Muscle of arm (tissue), 12 donors: ENCODE measurements around the gene NFIX. TPM values are rescaled to one million over a fixed set of nuclear protein-coding genes. Genes with fewer than 3 reads are reported as not detected.

ENCODE experiments used
- DNase-seq: peaks from one replicate; pipeline ENCODE4 v3.0.0-alpha.2; 2013
- polyA plus RNA-seq, 12 donors: library from polyadenylated mRNA; unstranded; fragments of 120-200 nt; gene quantifications; one replicate each; pipeline ENCODE4 v1.2.1, GENCODE V29; 2013; ENCODE audit not compliant: insufficient read length in 12 of 12

Gene NFIX
- polyA plus RNA-seq, 12 donors = 73.2 to 280 (median 105) TPM

DNA sequence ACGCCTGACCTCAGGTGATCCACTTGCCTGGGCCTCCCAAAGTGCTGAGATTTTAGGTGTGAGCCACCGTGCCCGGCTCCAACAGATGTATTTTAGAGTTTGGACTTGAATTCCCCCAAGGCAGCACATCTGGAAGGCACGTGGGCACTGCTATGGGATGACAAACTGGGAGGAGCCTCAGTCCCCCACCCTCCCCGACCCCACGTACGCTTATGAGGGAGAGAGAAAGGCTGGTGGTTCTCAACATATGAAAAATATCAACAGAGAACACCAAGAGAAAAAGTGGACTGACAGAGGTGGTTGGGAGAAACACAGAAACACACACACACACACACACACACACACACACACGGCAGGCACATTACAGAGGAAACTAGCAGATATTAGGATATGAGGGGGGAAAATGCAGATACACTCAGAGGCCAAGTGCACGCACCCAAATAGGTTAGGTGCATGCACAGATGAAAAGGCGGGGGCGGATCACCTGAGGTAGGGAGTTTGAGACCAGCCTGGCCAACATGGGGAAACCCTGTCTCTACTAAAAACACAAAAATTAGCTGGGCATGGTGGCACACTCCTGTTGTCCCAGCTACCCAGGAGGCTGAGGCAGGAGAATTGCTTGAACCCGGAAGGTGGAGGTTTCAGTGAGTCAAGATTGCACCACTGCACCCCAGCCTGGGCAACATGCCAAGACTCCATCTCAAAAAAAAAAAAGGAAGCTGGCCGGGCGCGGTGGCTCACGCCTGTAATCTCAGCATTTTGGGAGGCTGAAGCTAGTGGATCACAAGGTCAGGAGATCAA, 151.7 kb downstream of the NFIX start:
- DNase-seq = no peak

Other genes starting within 250 kb of the NFIX start
- under 1 TPM in 4 of 12 donors, not detected in 8; 0.08 to 0.14 (median 0.11) TPM for gene BEST2, start 243.7 kb upstream of the NFIX start, polyA plus RNA-seq
- 10 to 100 TPM in 11 of 12 donors, not detected in 1; 12.4 to 78.3 (median 24.2) TPM for gene HOOK2, start 219.9 kb upstream of the NFIX start, polyA plus RNA-seq
- gene JUNB, start 204.0 kb upstream of the NFIX start, polyA plus RNA-seq = 100 to 1,000 TPM in 2 of 12 donors, 10 to 100 TPM in 9, not detected in 1; 18.0 to 187 (median 38.3) TPM
- 100 to 1,000 TPM in 11 of 12 donors, not detected in 1; 124 to 185 (median 148) TPM for gene PRDX2, start 193.7 kb upstream of the NFIX start, polyA plus RNA-seq
- gene THSD8, start 193.4 kb upstream of the NFIX start, polyA plus RNA-seq = 1 to 10 TPM in 10 of 12 donors, not detected in 2; 1.4 to 7.1 (median 4.2) TPM
- gene RNASEH2A, start 188.9 kb upstream of the NFIX start, polyA plus RNA-seq = 10 to 100 TPM in 10 of 12 donors, not detected in 2; 13.3 to 25.6 (median 17.6) TPM
- gene RTBDN, start 160.9 kb upstream of the NFIX start, polyA plus RNA-seq = under 1 TPM in 1 of 12 donors, not detected in 11; 0.16 TPM
- gene MAST1, start 157.0 kb upstream of the NFIX start, polyA plus RNA-seq = 10 to 100 TPM in 1 of 12 donors, under 1 TPM in 10, not detected in 1; 0.16 to 12.0 (median 0.62) TPM
- 10 to 100 TPM in 4 of 12 donors, 1 to 10 TPM in 7, not detected in 1; 6.4 to 18.1 (median 8.6) TPM for gene DNASE2, start 114.0 kb upstream of the NFIX start, polyA plus RNA-seq
- 1 to 10 TPM in 1 of 12 donors, under 1 TPM in 9, not detected in 2; 0.15 to 2.8 (median 0.43) TPM for gene KLF1, start 108.3 kb upstream of the NFIX start, polyA plus RNA-seq
- 10 to 100 TPM in 11 of 12 donors, not detected in 1; 15.0 to 33.8 (median 25.4) TPM for gene GCDH, start 104.3 kb upstream of the NFIX start, polyA plus RNA-seq
- 1 to 10 TPM in 10 of 12 donors, not detected in 2; 2.1 to 4.5 (median 3.2) TPM for gene SYCE2, start 76.2 kb upstream of the NFIX start, polyA plus RNA-seq
- gene FARSA, start 61.8 kb upstream of the NFIX start, polyA plus RNA-seq = 10 to 100 TPM in 11 of 12 donors, not detected in 1; 25.7 to 45.4 (median 34.4) TPM
- gene CALR, start 56.9 kb upstream of the NFIX start, polyA plus RNA-seq = 100 to 1,000 TPM; 312 to 584 (median 398) TPM
- 100 to 1,000 TPM in 9 of 12 donors, 10 to 100 TPM in 3; 80.3 to 659 (median 114) TPM for gene RAD23A, start 49.6 kb upstream of the NFIX start, polyA plus RNA-seq
- gene GADD45GIP1, start 38.3 kb upstream of the NFIX start, polyA plus RNA-seq = 10 to 100 TPM in 11 of 12 donors, not detected in 1; 31.9 to 47.7 (median 36.5) TPM
- gene DAND5, start 25.9 kb upstream of the NFIX start, polyA plus RNA-seq = under 1 TPM in 6 of 12 donors, not detected in 6; 0.12 to 0.23 (median 0.16) TPM
- gene LYL1, start 107.4 kb downstream of the NFIX start, polyA plus RNA-seq = 1 to 10 TPM in 11 of 12 donors, not detected in 1; 2.5 to 10.0 (median 3.6) TPM
- gene TRMT1, start 121.3 kb downstream of the NFIX start, polyA plus RNA-seq = 10 to 100 TPM in 11 of 12 donors, not detected in 1; 21.0 to 41.7 (median 23.9) TPM
- gene NACC1, start 122.8 kb downstream of the NFIX start, polyA plus RNA-seq = 10 to 100 TPM in 11 of 12 donors, not detected in 1; 11.7 to 37.6 (median 16.0) TPM
- gene STX10, start 154.9 kb downstream of the NFIX start, polyA plus RNA-seq = 10 to 100 TPM in 11 of 12 donors, not detected in 1; 26.2 to 59.3 (median 31.5) TPM
- gene IER2, start 154.9 kb downstream of the NFIX start, polyA plus RNA-seq = 100 to 1,000 TPM in 3 of 12 donors, 10 to 100 TPM in 8, not detected in 1; 36.9 to 203 (median 55.6) TPM